K562 (cell line): Measurements from ENCODE around the gene POMT1. TPM values are rescaled to one million over a fixed set of nuclear protein-coding genes. Genes with fewer than 3 reads are reported as not detected.

Experiments
- ATAC-seq: fragments of 200-7000 bp; cut with Tn5 transposase; 3 replicates; pipeline ENCODE4 v1.9.1; 2020; ENCODE audit warnings: moderate library complexity
- BruUV-seq: library from RNA; stranded (reverse); fragments of 400-500 nt; replicated peaks from 2 replicates; lab custom pipeline; 2021; lab: Mats Ljungman, UMichigan
- CTCF ChIA-PET: fragments of 300-600 bp; formaldehyde crosslinking; extraction: SDS; loops from one replicate; lab custom pipeline; 2021; ENCODE audit warnings: low intra/inter-chr PET ratio; lab: Yijun Ruan, JAX
- POLR2A ChIA-PET: fragments of 300-600, 350-650 bp; sonication (Branson Sonifier 250); formaldehyde crosslinking; extraction: SDS; loops from one replicate; lab custom pipeline; 2021; ENCODE audit warnings: antibody characterized with exemption, inconsistent platforms; lab: Yijun Ruan, JAX
- DNase-seq, 4 experiments: peaks; one replicate each; pipeline versions ENCODE4 v3.0.0 to v3.0.0-alpha.2; 2011 to 2018; ENCODE audit warnings: low spot score in 3 of 4, mixed read lengths in 3 of 4; ENCODE audit errors: extremely low read depth in 1 of 4
- FAIRE-seq: peaks from 2 replicates; lab custom pipeline; 2011; peaks lifted over from hg19 to GRCh38; lab: Jason Lieb, UNC
- H2AFZ ChIP-seq: 2 replicates; pipeline ENCODE4 v1.6.0; 2011; ENCODE audit warnings: low read depth, low read length, control low read depth, inconsistent platforms
- H3K27ac ChIP-seq: fragments of 200-600 bp; 3 replicates; pipeline ENCODE4 v1.8.0; 2011; ENCODE audit warnings: low read depth, mild to moderate bottlenecking, control low read depth, inconsistent platforms, low read length, moderate library complexity, mixed read lengths; ENCODE audit errors: extremely low read depth
- H3K27me3 ChIP-seq, 2 experiments: fragments of 300-600 bp in 1 of 2; 2 replicates in 1 of 2; 3 replicates in 1 of 2; pipeline versions ENCODE4 v1.6.0 to v1.8.0; 2011; ENCODE audit warnings: inconsistent platforms in 2 of 2, low read length in 2 of 2, mild to moderate bottlenecking in 1 of 2, mixed read lengths in 1 of 2, moderate library complexity in 1 of 2; ENCODE audit not compliant: control insufficient read depth in 2 of 2, insufficient read depth in 2 of 2
- H3K36me3 ChIP-seq: fragments of 300-600 bp; 3 replicates; pipeline ENCODE4 v1.8.0; 2011; ENCODE audit warnings: mild to moderate bottlenecking, low read length, inconsistent platforms; ENCODE audit not compliant: control insufficient read depth, insufficient read depth
- H3K4me1 ChIP-seq, 2 experiments: fragments of 200-600 bp in 1 of 2; replicated peaks in 1 of 2; 2 replicates in 1 of 2; 3 replicates in 1 of 2; pipeline versions ENCODE4 v1.5.1 to v1.8.0; 2011; ENCODE audit warnings: inconsistent platforms in 2 of 2, low read length in 2 of 2, mild to moderate bottlenecking in 1 of 2, mixed read lengths in 1 of 2, moderate library complexity in 1 of 2; ENCODE audit not compliant: control insufficient read depth in 2 of 2, insufficient read depth in 2 of 2
- H3K4me2 ChIP-seq: 2 replicates; pipeline ENCODE4 v1.6.1; 2011; ENCODE audit warnings: low read length, control low read depth, inconsistent platforms, mixed read lengths; ENCODE audit not compliant: insufficient read depth
- H3K4me3 ChIP-seq: fragments of 200-600 bp; sonication (generic), shearing (Covaris generic); 2 replicates; pipeline ENCODE4 v1.5.1; 2016; ENCODE audit warnings: control low read depth, inconsistent platforms
- H3K79me2 ChIP-seq: fragments of 200-600 bp; 3 replicates; pipeline ENCODE4 v1.8.0; 2011; ENCODE audit warnings: low read length, inconsistent platforms; ENCODE audit not compliant: control insufficient read depth, insufficient read depth
- H3K9ac ChIP-seq, 2 experiments: 2 replicates each; pipeline versions ENCODE4 v1.6.0 to v1.6.1; 2011; ENCODE audit warnings: low read depth in 2 of 2, low read length in 2 of 2, control low read depth in 1 of 2, inconsistent platforms in 1 of 2, mild to moderate bottlenecking in 1 of 2, mixed read lengths in 1 of 2; ENCODE audit not compliant: insufficient read depth in 1 of 2
- H3K9me1 ChIP-seq: one replicate; pipeline ENCODE4 v1.6.0; 2011; ENCODE audit warnings: inconsistent platforms, mild to moderate bottlenecking, low read length, moderate library complexity; ENCODE audit not compliant: control insufficient read depth, insufficient read depth
- H3K9me3 ChIP-seq: replicated peaks from 2 replicates; pipeline ENCODE4 v1.5.1; 2011; ENCODE audit warnings: low read depth, low read length, inconsistent platforms; ENCODE audit not compliant: control insufficient read depth, insufficient read depth
- H4K20me1 ChIP-seq: replicated peaks from 2 replicates; pipeline ENCODE4 v1.6.1; 2011; ENCODE audit warnings: low read length, inconsistent platforms, mixed read lengths; ENCODE audit not compliant: control insufficient read depth, insufficient read depth
- BCL6 ChIP-seq: fragments of 250-450 bp; sonication (Bioruptor Pico); IDR thresholded peaks from 2 replicates; pipeline ENCODE4 v1.4.0; 2020
- CTBP1 ChIP-seq: fragments of 450-650 bp; IDR thresholded peaks from 2 replicates; pipeline ENCODE4 v1.6.1; 2016; ENCODE audit warnings: borderline replicate concordance
- HMG20B ChIP-seq: fragments of 250-450 bp; sonication (Bioruptor Pico); IDR thresholded peaks from 2 replicates; pipeline ENCODE4 v1.5.0; 2021; ENCODE audit warnings: mild to moderate bottlenecking
- NBN ChIP-seq: fragments of 450-650 bp; IDR thresholded peaks from 2 replicates; pipeline ENCODE4 v1.6.1; 2016; ENCODE audit warnings: low read depth, mild to moderate bottlenecking
- NCOA1 ChIP-seq: fragments of 450-650 bp; IDR thresholded peaks from 2 replicates; pipeline ENCODE4 v1.6.1; 2016; ENCODE audit warnings: low read depth
- OTX1 ChIP-seq: fragments of 450-650 bp; formaldehyde crosslinking; IDR thresholded peaks from 2 replicates; pipeline ENCODE4 v1.4.0; 2022; ENCODE audit warnings: mild to moderate bottlenecking
- POLR2G ChIP-seq: fragments of 200-400 bp; formaldehyde crosslinking; IDR thresholded peaks from 2 replicates; pipeline ENCODE4 v1.6.1; 2017; ENCODE audit warnings: low read depth, mild to moderate bottlenecking, antibody characterized with exemption, low read length, moderate library complexity
- TSC22D4 ChIP-seq: fragments of 450-650 bp; IDR thresholded peaks from 2 replicates; pipeline ENCODE4 v1.6.1; 2016; ENCODE audit warnings: missing genetic modification characterization, missing biosample characterization, control low read depth
- ZNF778 ChIP-seq: fragments of 450-650 bp; formaldehyde crosslinking; IDR thresholded peaks from 2 replicates; pipeline ENCODE4 v1.4.0; 2020; ENCODE audit warnings: mild to moderate bottlenecking, moderate library complexity
- WGBS: fragments of 100-300 bp; shearing (Covaris generic); methylation state at CpG from one replicate; pipeline ENCODE4 v1.1.6; 2016; ENCODE audit warnings: low coverage, mixed read lengths; ENCODE audit not compliant: insufficient coverage; ENCODE audit errors: missing lambda C conversion rate; 5-methylcytosine and 5-hydroxymethylcytosine counted together
- in situ Hi-C: fragments of 300-500 bp; cut with MboI; formaldehyde crosslinking; loops from 4 replicates; pipeline ENCODE4 v1.15.0; 2018; ENCODE audit warnings: inconsistent platforms, mixed read lengths
- intact Hi-C: fragments of 100-400 bp; cut with micrococcal nuclease; formaldehyde crosslinking; loops from 2 replicates; pipeline ENCODE4 v1.14.2; 2022
- polyA plus RNA-seq, 8 experiments: library from polyadenylated mRNA; depleted of rRNA in 4 of 8; stranded (reverse) in 5 of 8; unstranded in 3 of 8; fragments of >200 nt; fragmentation: Nextera tagmentation in 2 of 8; fragmentation: Illumina TruSeq in 1 of 8; extraction: Ambion mirVana in 2 of 8; extraction: Trizol in 1 of 8; gene quantifications; 2 replicates each; pipeline versions ENCODE4 v1.2.1 to v1.2.3, GENCODE V29; 2011 to 2014; ENCODE audit warnings: inconsistent platforms in 1 of 8, missing spikeins in 1 of 8
- total RNA-seq, 7 experiments: library from RNA; depleted of rRNA in 6 of 7; stranded (reverse); fragments of >200 nt in 6 of 7; fragmentation: Illumina TruSeq in 2 of 7; extraction: Trizol in 2 of 7; gene quantifications; 2 replicates each; pipeline versions ENCODE4 v1.2.1 to v1.2.3, GENCODE V29; 2011 to 2021; ENCODE audit warnings: low replicate concordance in 1 of 7

POMT1 gene
- total and polyA plus RNA-seq, 9 of the 15 experiments (the other 6 are each of a cell fraction or from before 2014, with no cell fraction given): 1.8 to 23.5 (median 14.6) TPM

DNA sequence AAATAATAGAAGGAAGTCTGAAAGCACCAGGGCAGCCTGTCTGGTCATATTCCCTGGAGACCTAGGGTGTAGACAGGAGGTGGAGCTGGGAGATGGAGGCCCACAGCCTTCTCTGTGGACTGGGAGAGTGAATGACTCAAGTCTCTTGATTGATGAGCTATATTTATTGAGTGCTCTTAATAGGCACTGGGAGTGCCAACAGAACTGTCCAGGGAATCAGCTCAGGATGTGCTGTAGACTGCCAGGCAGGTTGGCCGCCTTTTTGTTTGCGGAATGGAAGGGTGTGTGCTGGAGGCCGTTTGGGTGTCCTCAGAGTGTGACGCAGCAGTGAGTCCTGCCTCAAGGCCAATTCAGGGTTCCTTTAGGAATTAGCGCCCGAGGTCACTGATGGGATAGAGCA, 33.4 kb upstream of the POMT1 start:
- ChIA-PET CTCF (no interaction called here), POLR2A (interaction anchor here (0.6 to 2.9 kb wide), 3 partner anchors 8 to 25 kb away, joined by 3 to 9 read pairs (median 5); no protein-coding TSS in a partner anchor)
- in situ Hi-C loops (loop anchor here (25.0 kb wide), 1 partner anchor 757 kb away; no protein-coding TSS in a partner anchor), intact Hi-C loops (no loop called here)
- no peak overlapping the region for H3K4me3 ChIP-seq
- DNase-seq (no peak), ATAC-seq (no peak), FAIRE-seq (no peak)
- H4K20me1 ChIP-seq: no peaks in the 10 kb centered on the region
- TF ChIP-seq HMG20B (no peak), POLR2G (0 out of 2 replicates have a peak, but pooled peaks have one; percentile 26), ZNF778 (CRISPR knock-in tag) (no peak), BCL6 (CRISPR knock-in tag) (no peak)
- no peaks in the 10 kb centered on the region for H3K27me3 ChIP-seq
- no peaks in the 10 kb centered on the region for H3K4me1 ChIP-seq
- no peak overlapping the region for H3K27ac ChIP-seq
- no peaks in the 10 kb centered on the region for H3K9me3 ChIP-seq
- no peak overlapping the region for H2AFZ ChIP-seq
- H3K4me2 ChIP-seq: no peak overlapping the region
- 0 out of 3 replicates have a peak, but pooled peaks cover 3% of the 10 kb centered on the region for H3K79me2 ChIP-seq
- BruUV-seq: no TSS peak
- 99% methylated on average over 6 of the region's 6 CpGs for WGBS
- H3K9ac ChIP-seq: no peak overlapping the region
- peaks cover 92% of the 10 kb centered on the region for H3K36me3 ChIP-seq
- no peaks in the 10 kb centered on the region for H3K9me1 ChIP-seq

DNA sequence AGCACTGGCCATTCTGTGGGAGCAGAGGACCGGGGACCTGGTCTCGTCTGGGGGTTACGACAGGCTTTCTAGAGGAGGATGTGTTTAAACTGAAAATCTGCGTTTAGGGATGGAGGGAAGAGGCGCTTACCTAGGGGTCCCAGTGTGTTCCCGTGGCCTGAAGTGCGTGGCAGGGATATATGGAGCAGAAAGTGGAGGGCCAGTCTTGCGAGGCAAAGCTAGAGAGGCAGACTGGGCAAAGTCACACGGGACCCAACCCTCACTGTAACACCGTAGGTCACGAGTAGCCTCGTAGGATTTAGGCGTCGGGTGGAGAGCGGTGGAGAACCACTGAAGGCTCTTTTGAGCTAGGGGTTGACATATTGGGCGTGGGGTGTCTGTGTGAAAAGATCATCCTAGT, 32.8 kb upstream of the POMT1 start:
- TF ChIP-seq TSC22D4 (tag): no peak
- 0 out of 2 replicates have a peak, but pooled peaks have one; percentile 2 for TF ChIP-seq POLR2G
- TF ChIP-seq CTBP1: no peak
- TF ChIP-seq OTX1 (CRISPR knock-in tag): no peak
- TF ChIP-seq NCOA1: no peak
- TF ChIP-seq NBN: no peak
- Histone ChIP-seq H3K4me2 (no peak overlapping the region), H3K4me1 (no peaks in the 10 kb centered on the region), H3K79me2 (0 out of 3 replicates have a peak, but pooled peaks cover 3% of the 10 kb centered on the region), H3K4me3 (no peak overlapping the region), H3K36me3 (peaks cover 92% of the 10 kb centered on the region), H3K27ac (no peak overlapping the region), H3K27me3 (no peaks in the 10 kb centered on the region), H4K20me1 (no peaks in the 10 kb centered on the region), H3K9me1 (no peaks in the 10 kb centered on the region), H2AFZ (no peak overlapping the region), H3K9me3 (no peaks in the 10 kb centered on the region), H3K9ac (no peak overlapping the region)
- in situ Hi-C loops (loop anchor here (10.0 to 25.0 kb wide), 2 partner anchors 115 to 758 kb away; no protein-coding TSS in a partner anchor), intact Hi-C loops (no loop called here)
- no peak for DNase-seq
- no TSS peak for BruUV-seq
- CTCF ChIA-PET: no interaction called here
- POLR2A ChIA-PET: interaction anchor here (0.6 to 0.8 kb wide), 2 partner anchors 10 to 25 kb away, joined by 3 to 4 read pairs; no protein-coding TSS in a partner anchor
- no peak for FAIRE-seq
- 94% methylated on average over 16 of the region's 16 CpGs for WGBS
- no peak for ATAC-seq
